ENCODE measurements around the gene GAS7. TPM values are rescaled to one million over a fixed set of nuclear protein-coding genes. Genes with fewer than 3 reads are reported as not detected.

GAS7 gene
- total and polyA plus RNA-seq, 8 donors = 4.1 to 185 (median 30.5) TPM

DNA sequence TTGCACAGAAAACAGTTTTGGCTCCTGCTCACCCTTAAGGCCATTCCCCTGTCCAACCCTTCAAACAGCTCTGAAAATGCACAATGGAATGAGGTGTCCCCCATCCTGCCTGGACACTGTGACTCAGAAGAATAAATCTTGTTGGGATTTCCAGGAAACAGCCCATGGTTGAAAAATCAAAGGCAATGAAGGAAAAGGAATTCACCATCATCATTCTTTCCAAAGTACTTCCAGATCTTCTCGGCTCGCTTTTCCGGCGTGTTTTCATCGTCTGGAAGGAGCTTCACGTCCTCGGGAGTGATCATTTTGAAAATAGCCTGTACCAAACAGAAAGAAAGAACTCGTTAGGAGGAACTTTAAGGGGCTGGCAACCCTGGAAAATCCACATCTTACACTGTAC is 297.6 kb downstream of the GAS7 start:
- 26 to 65% (median 62%) methylated on average over 8 of the region's 8 CpGs for WGBS, 5 donors
- intact Hi-C loops (cut with DNase I; ENCODE audit: low total_unique reads) = no loop called here
- H3K36me3 ChIP-seq = no peaks in the 10 kb centered on the region
- DNase-seq = peak in 1 of 2 donors; percentile 63
- H3K27me3 ChIP-seq = peaks cover 0 to 9% (median 0%) of the 10 kb centered on the region in 3 donors
- no peaks in the 10 kb centered on the region for H3K9me3 ChIP-seq
- H3K27ac ChIP-seq = peak overlapping the region in 3 of 5 donors; percentile 61 to 81 (median 73)
- H3K4me3 ChIP-seq = no peak overlapping the region
- peaks cover 0 to 20% (median 9%) of the 10 kb centered on the region in 4 donors for H3K4me1 ChIP-seq
- peak in 2 of 3 donors; percentile 35 to 47 for TF ChIP-seq POLR2AphosphoS5 (IDR thresholded peaks at IDR 0.05)
- no peak for TF ChIP-seq CTCF (IDR thresholded peaks at IDR 0.05)
- TF ChIP-seq POLR2A (IDR thresholded peaks at IDR 0.05) = no peak
- no peak for TF ChIP-seq EP300 (IDR thresholded peaks at IDR 0.05)

GRCh38 chr17:9900044-9900594 is 298.3 kb downstream of the GAS7 start:
- 25 to 44% (median 41%) methylated on average over 8 of the region's 8 CpGs for WGBS, 5 donors
- peak in 1 of 2 donors; percentile 35 for DNase-seq
- H3K4me1 ChIP-seq = peaks cover 0 to 20% (median 9%) of the 10 kb centered on the region in 4 donors
- peaks cover 0 to 7% (median 0%) of the 10 kb centered on the region in 3 donors for H3K27me3 ChIP-seq
- no peak overlapping the region for H3K4me3 ChIP-seq
- no peaks in the 10 kb centered on the region for H3K9me3 ChIP-seq
- intact Hi-C loops (cut with DNase I; ENCODE audit: low total_unique reads) = no loop called here
- no peaks in the 10 kb centered on the region for H3K36me3 ChIP-seq
- H3K27ac ChIP-seq = peak overlapping the region in 4 of 5 donors; percentile 6 to 81 (median 67)
- no peak for TF ChIP-seq POLR2AphosphoS5 (IDR thresholded peaks at IDR 0.05)
- TF ChIP-seq EP300 (IDR thresholded peaks at IDR 0.05) = no peak
- no peak for TF ChIP-seq CTCF (IDR thresholded peaks at IDR 0.05)
- no peak for TF ChIP-seq POLR2A (IDR thresholded peaks at IDR 0.05)

DNA sequence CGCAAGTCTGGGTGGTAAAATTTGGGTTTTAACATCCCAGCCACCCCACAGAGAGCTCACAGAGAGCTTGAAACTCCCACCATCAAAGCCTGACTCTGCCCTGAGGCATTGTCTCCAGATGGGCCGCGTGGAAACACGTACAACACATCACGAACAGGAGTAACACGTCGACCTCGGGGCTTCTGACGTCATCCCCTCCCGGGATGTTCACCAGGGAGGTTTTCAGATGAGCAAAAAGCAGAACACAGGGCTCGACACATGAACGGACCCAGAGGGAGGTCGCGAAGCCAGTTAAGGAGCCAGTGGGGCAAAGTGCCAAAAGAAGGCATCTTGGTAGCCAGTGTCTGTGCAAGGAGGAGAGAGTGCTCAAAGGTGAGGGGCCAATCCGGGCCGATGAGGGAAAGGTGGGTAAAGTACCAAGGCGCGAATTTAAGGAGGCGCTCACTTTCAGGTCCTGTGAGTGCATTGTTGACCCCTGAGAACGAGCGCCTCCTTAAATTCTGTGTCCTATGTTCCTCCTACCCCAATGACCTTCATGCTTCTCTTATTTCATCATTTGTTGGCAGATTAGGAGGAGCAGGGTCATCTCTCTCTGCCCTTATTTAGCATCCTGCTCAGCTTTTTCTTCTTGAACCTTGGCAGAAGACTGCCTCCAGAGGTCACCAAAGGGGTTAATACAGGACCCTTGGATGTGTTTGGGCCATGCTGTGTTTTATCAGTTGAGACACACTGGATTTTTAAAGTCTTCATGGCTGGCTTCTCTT is 298.9 kb downstream of the GAS7 start:
- TF ChIP-seq POLR2A (IDR thresholded peaks at IDR 0.05) (no peak), EP300 (IDR thresholded peaks at IDR 0.05) (no peak), CTCF (IDR thresholded peaks at IDR 0.05) (no peak), POLR2AphosphoS5 (IDR thresholded peaks at IDR 0.05) (no peak)
- 68 to 82% (median 78%) methylated on average over 21 of the region's 21 CpGs for WGBS, 5 donors
- Histone ChIP-seq H3K9me3 (peaks cover 0 to under 1% (median 0%) of the 10 kb centered on the region in 4 donors), H3K36me3 (no peaks in the 10 kb centered on the region), H3K27me3 (peaks cover 0 to 5% (median 0%) of the 10 kb centered on the region in 3 donors), H3K4me1 (peaks cover 0 to 20% (median 9%) of the 10 kb centered on the region in 4 donors), H3K4me3 (no peak overlapping the region), H3K27ac (peak overlapping the region in 4 of 5 donors; percentile 6 to 81 (median 67))
- DNase-seq = peak in 1 of 2 donors; percentile 59
- intact Hi-C loops (cut with DNase I; ENCODE audit: low total_unique reads) = no loop called here

DNA sequence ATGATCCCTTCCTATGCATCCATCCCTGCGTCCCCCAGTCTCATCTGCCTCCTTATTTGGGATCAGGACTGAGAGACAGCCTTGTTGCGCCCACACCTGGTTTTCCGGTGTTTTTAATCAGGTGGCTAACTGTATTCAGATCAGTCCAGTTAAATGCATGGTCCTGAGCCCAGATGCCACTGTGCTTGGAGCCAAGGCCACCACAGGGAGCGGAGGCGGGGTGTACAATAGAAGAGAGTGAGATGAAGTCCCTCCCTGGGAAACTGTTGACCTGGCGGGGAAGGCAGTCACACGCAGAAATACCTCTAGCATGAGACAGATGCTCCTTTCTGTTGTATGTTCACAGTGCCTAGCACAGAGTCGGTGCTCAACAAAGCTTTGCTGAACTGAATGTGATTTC is 299.6 kb downstream of the GAS7 start:
- intact Hi-C loops (cut with DNase I; ENCODE audit: low total_unique reads) = no loop called here
- peaks cover 0 to 3% (median 0%) of the 10 kb centered on the region in 4 donors for H3K9me3 ChIP-seq
- TF ChIP-seq CTCF (IDR thresholded peaks at IDR 0.05) = no peak
- TF ChIP-seq EP300 (IDR thresholded peaks at IDR 0.05) = no peak
- no peak for TF ChIP-seq POLR2A (IDR thresholded peaks at IDR 0.05)
- TF ChIP-seq POLR2AphosphoS5 (IDR thresholded peaks at IDR 0.05) = no peak
- H3K27ac ChIP-seq = peak overlapping the region in 2 of 5 donors; percentile 73 to 81
- no peak for DNase-seq
- peaks cover 0 to 20% (median 9%) of the 10 kb centered on the region in 4 donors for H3K4me1 ChIP-seq
- H3K27me3 ChIP-seq = peaks cover 0 to 5% (median 0%) of the 10 kb centered on the region in 3 donors
- WGBS, 5 donors = 91 to 98% (median 94%) methylated on average over 6 to 8 of the region's 8 CpGs
- H3K36me3 ChIP-seq = no peaks in the 10 kb centered on the region
- H3K4me3 ChIP-seq = no peak overlapping the region

Measured in stomach (tissue), 9 donors.